Measurements from ENCODE around the gene TFAP2A.

DNA sequence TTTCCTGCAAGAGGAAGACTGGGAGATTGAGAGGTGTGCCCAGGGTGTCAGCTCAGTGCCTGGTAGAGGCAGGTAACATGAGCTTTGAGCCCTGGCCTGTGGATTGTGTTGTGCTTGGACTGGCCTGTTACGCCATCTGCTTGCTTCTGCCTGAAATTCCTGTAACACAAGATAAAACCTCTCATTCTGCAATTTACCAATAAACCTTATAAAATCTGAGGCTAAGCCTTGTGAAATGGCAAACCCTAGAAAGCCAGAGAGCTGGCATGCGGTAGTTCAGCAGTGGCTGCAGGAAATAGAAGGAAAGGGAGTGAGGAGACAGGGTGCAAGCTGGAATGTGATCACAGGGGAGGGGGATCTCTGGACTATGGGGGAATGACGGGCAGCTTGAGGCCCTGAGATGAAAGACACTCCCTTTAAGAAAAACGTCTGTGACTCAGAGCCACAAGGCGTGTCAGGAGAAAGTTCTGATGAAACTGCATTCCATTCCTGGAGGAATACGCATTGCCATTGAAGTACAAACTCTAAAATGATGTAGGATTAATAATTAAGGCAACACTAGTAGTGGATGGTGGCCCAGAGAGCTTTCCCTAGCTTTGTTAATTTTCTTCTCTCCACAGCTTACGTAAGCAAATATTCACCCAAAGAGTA lies 26.3 kb upstream of the TFAP2A start:
- TF ChIP-seq EZH2 (IDR thresholded peaks at IDR 0.05; ENCODE audit: low read length) (no peak), CTCF (optimal IDR thresholded peaks at IDR 0.05 in 1 of 3, IDR thresholded peaks at IDR 0.05 in 1 of 3, conservative IDR thresholded peaks at IDR 0.05 in 1 of 3; ENCODE audit: extremely low read depth in 1 of 3, insufficient read depth in 2 of 3, low read length in 3 of 3) (peak in 1 of 3 experiments; percentile 24)
